Thymus (tissue), 11 donors: Measurements from ENCODE around the gene BIRC5. TPM values are rescaled to one million over a fixed set of nuclear protein-coding genes. Genes with fewer than 3 reads are reported as not detected.

ENCODE experiments used
- DNase-seq, 9 donors: peaks; one replicate each; pipeline ENCODE4 v3.0.0-alpha.2; 2013; ENCODE audit warnings: low spot score in 9 of 9, low read depth in 6 of 9, missing footprints in 1 of 9
- H3K27ac ChIP-seq, 2 donors: one replicate each; pipeline ENCODE4 v1.5.1; 2013; ENCODE audit warnings: control low read depth in 1 of 2, low read depth in 1 of 2, low read length in 1 of 2, mild to moderate bottlenecking in 1 of 2, moderate library complexity in 1 of 2
- H3K27me3 ChIP-seq, 2 donors: one replicate each; pipeline ENCODE4 v1.5.1; 2013; ENCODE audit warnings: low read length in 1 of 2; ENCODE audit not compliant: control insufficient read depth in 2 of 2, insufficient read depth in 1 of 2
- H3K36me3 ChIP-seq, 2 donors: one replicate each; pipeline ENCODE4 v1.5.1; 2013; ENCODE audit warnings: low read length in 1 of 2, mild to moderate bottlenecking in 1 of 2, moderate library complexity in 1 of 2; ENCODE audit not compliant: control insufficient read depth in 2 of 2, insufficient read depth in 2 of 2
- H3K4me1 ChIP-seq, 2 donors: one replicate each; pipeline ENCODE4 v1.5.1; 2013; ENCODE audit warnings: low read length in 2 of 2; ENCODE audit not compliant: control insufficient read depth in 2 of 2, insufficient read depth in 2 of 2
- H3K4me3 ChIP-seq, 2 donors: one replicate each; pipeline ENCODE4 v1.5.1; 2013; ENCODE audit warnings: low read length in 2 of 2, control low read depth in 1 of 2, mild to moderate bottlenecking in 1 of 2
- H3K9me3 ChIP-seq, 2 donors: one replicate each; pipeline ENCODE4 v1.5.1; 2013; ENCODE audit warnings: low read length in 1 of 2, mild to moderate bottlenecking in 1 of 2; ENCODE audit not compliant: control insufficient read depth in 2 of 2, insufficient read depth in 1 of 2
- WGBS: extraction: QIAGEN DNeasy Blood & Tissue Kit; methylation state at CpG from one replicate; pipeline ENCODE4 v1.1.7; 2013; 5-methylcytosine and 5-hydroxymethylcytosine counted together
- polyA plus RNA-seq: library from polyadenylated mRNA; stranded (reverse); fragments of 200-250 nt; gene quantifications from one replicate; pipeline ENCODE4 v1.2.3, GENCODE V29; 2013
- total RNA-seq: library from RNA; stranded (reverse); fragments of 120-200 nt; gene quantifications from one replicate; pipeline ENCODE4 v1.2.4, GENCODE V29; 2013
- donor health status: healthy.

BIRC5 gene
- total and polyA plus RNA-seq, 2 donors: 6.8 to 53.2 TPM

DNA sequence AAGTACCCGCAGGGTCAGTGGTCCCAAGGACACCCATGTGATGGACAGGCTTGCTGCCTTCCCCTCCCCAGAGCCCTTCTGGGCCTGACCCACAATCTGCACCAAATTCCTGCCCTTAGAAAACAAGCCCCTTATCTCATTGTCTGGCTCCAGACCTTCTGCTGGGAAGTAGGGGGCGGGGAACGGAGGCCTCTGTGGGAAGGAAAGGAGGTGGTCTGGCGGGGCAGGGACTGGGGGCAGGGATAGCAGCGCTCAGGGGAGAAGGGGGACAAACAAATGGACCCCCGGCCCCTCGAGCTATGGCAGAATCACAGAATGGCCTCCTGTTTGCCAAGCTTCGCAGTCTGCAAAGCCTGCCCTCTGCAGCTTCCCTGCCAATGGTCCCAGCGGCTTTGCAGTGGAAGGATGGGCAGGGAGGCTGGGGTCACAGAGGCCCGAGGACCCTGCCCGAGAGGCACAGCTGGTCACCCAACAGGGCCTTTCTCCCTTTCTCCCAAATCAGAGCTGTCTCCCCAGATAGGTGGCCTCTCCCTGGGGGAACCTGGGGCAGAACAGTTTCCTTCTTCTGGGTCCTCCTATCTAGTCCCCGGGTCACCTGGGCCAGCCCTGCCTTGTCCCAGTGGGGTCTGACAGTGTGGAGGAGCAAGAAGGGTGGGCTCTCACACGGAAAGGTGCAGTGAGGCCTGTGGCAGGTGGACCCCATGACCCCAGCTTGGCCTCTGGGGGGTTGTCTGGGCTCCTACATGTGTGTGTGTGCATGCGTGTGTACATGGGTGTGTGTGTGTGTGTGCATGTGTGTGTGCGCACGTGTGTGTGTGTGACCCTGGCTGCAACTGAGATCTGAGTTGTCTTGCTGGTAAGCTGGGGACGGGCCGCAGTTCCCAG lies 42.9 kb downstream of the BIRC5 start:
- 74% methylated on average over 18 of the region's 18 CpGs for WGBS
- Histone ChIP-seq H3K36me3 (no peaks in the 10 kb centered on the region), H3K27me3 (no peaks in the 10 kb centered on the region), H3K27ac (peak overlapping the region; percentile 10 to 98), H3K9me3 (peaks cover 0 to 14% of the 10 kb centered on the region in 2 donors), H3K4me3 (no peak overlapping the region), H3K4me1 (peaks cover 64 to 93% of the 10 kb centered on the region in 2 donors)
- no peak for DNase-seq

DNA sequence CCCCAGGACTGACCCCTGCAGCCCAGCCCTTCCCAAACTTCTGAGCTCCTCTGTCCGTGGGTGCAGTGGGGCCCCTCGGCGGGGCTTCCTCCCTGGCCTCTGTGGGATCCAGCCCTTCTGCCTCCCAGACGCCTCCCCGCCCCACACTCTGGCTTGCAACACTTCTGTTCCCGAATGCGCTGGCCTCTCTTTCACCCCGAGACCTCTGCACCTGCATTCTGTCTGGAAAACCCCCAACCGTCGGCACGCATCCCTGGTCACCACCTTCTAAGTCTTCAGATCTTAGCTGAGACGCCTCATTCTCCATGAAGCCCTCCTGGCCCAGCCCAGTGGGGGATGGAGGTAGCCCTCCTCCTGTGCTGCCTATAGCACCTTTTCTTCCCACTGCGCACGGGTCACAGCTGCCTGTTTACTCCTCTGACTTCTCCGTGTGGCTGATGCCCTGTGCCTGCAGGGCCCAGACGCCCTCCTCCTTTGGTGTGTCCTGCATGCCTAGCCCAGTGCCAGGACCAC lies 43.8 kb downstream of the BIRC5 start:
- WGBS: 6% methylated on average over 16 of the region's 16 CpGs
- H3K27ac ChIP-seq: peak overlapping the region; percentile 97 to 98
- peak in 1 of 9 donors; percentile 73 for DNase-seq
- H3K4me1 ChIP-seq: peaks cover 68 to 93% of the 10 kb centered on the region in 2 donors
- peak overlapping the region; percentile 41 to 46 for H3K4me3 ChIP-seq
- H3K9me3 ChIP-seq: peaks cover 0 to 14% of the 10 kb centered on the region in 2 donors
- no peaks in the 10 kb centered on the region for H3K27me3 ChIP-seq
- no peaks in the 10 kb centered on the region for H3K36me3 ChIP-seq

GRCh38 chr17:78258323-78259191 lies 44.5 kb downstream of the BIRC5 start:
- Histone ChIP-seq H3K36me3 (no peaks in the 10 kb centered on the region), H3K27me3 (no peaks in the 10 kb centered on the region), H3K4me3 (peak overlapping the region; percentile 41 to 46), H3K4me1 (peaks cover 69 to 93% of the 10 kb centered on the region in 2 donors), H3K9me3 (peaks cover 0 to 14% of the 10 kb centered on the region in 2 donors), H3K27ac (peak overlapping the region; percentile 97 to 98)
- 8% methylated on average over 23 of the region's 23 CpGs for WGBS
- DNase-seq: peak in 4 of 9 donors; percentile 85 to 92 (median 86)

DNA sequence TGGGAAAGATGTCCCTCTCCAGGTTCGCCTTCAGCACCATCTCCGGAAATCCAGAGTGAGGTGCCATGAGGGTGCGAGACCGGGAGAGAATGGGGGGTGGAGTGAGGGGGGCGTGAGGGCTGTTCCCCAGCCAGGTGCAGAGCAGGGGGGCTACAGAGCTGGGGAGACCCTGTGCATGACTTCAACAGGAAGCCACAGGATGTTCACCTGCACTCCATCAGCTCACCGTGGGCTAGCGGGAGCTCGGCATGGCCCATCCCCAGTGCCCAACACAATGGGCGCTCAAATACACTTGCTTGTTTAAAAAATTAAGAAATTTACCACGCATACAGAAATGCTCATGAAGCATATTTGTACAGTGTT lies 45.1 kb downstream of the BIRC5 start:
- WGBS: 23% methylated on average over 10 of the region's 10 CpGs
- Histone ChIP-seq H3K4me3 (peak overlapping the region; percentile 41 to 46), H3K27me3 (no peaks in the 10 kb centered on the region), H3K9me3 (peaks cover 0 to 14% of the 10 kb centered on the region in 2 donors), H3K4me1 (peaks cover 71 to 94% of the 10 kb centered on the region in 2 donors), H3K27ac (peak overlapping the region; percentile 97 to 98), H3K36me3 (no peaks in the 10 kb centered on the region)
- peak in 3 of 9 donors; percentile 70 to 84 (median 73) for DNase-seq

GRCh38 chr17:78263063-78263735 lies 49.1 kb downstream of the BIRC5 start:
- H3K27me3 ChIP-seq: no peaks in the 10 kb centered on the region
- no peaks in the 10 kb centered on the region for H3K36me3 ChIP-seq
- H3K4me3 ChIP-seq: no peak overlapping the region
- H3K27ac ChIP-seq: peak overlapping the region; percentile 84 to 88
- DNase-seq: peak in 1 of 9 donors; percentile 74
- peaks cover 0 to 9% of the 10 kb centered on the region in 2 donors for H3K9me3 ChIP-seq
- peaks cover 44 to 91% of the 10 kb centered on the region in 2 donors for H3K4me1 ChIP-seq
- 32% methylated on average over 23 of the region's 23 CpGs for WGBS

- Histone ChIP-seq H3K4me3 (no peak overlapping the region), H3K9me3 (peaks cover 0 to 7% of the 10 kb centered on the region in 2 donors), H3K27me3 (no peaks in the 10 kb centered on the region), H3K36me3 (no peaks in the 10 kb centered on the region), H3K27ac (peak overlapping the region; percentile 84 to 88), H3K4me1 (peaks cover 47 to 91% of the 10 kb centered on the region in 2 donors)
- DNase-seq: no peak
- WGBS: 98% methylated on average over 9 of the region's 9 CpGs
Measured at GRCh38 chr17:78263736-78264340, 49.8 kb downstream of the BIRC5 start.

DNA sequence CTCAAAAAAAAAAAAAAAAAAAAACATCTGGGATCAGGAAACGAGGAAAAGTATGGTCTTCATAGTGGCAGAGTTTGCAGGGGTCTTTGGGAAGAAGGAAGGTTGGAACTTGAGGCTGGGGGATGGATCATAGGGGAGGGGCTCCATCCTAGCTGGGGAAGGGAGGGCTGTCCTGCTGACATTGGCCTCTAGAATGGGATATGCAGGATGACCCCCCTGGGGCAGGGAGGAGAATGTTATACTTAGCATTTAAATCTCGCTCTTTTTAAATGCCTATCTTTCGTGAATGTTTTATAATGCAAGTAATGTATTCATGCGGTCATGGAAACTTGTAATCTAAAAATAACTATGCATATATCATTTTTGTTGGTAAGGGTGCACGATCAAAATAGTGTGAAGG lies 50.5 kb downstream of the BIRC5 start:
- Histone ChIP-seq H3K27me3 (no peaks in the 10 kb centered on the region), H3K36me3 (no peaks in the 10 kb centered on the region), H3K4me3 (no peak overlapping the region), H3K27ac (peak overlapping the region in 1 of 2 donors; percentile 23), H3K4me1 (peaks cover 45 to 91% of the 10 kb centered on the region in 2 donors), H3K9me3 (peaks cover 0 to 7% of the 10 kb centered on the region in 2 donors)
- WGBS: 91% methylated on average over 5 of the region's 5 CpGs
- no peak for DNase-seq

DNA sequence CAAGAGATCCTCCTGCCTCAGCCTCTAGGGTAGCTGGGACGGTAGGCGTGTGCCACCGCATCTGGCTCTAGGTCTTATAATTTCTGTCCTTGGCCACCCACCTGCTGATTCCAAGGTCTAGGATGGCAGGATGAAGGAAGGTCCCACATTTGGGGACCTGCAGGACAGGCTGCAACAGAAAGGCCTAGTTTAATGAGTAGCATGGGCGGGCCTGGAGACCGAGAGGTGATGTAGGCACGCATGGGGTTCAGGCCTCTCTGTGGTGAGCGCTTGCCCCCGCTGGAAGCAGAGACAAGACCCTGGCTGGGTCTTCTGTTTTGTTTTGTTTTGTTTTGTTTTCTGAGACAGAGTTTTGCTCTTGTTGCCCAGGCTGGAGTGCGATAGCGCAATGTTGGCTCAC lies 51.1 kb downstream of the BIRC5 start:
- no peaks in the 10 kb centered on the region for H3K36me3 ChIP-seq
- peak overlapping the region; percentile 25 to 78 for H3K27ac ChIP-seq
- peaks cover 0 to 7% of the 10 kb centered on the region in 2 donors for H3K9me3 ChIP-seq
- no peak overlapping the region for H3K4me3 ChIP-seq
- 95% methylated on average over 10 of the region's 10 CpGs for WGBS
- no peaks in the 10 kb centered on the region for H3K27me3 ChIP-seq
- peaks cover 46 to 91% of the 10 kb centered on the region in 2 donors for H3K4me1 ChIP-seq
- DNase-seq: no peak
